Raji (cell line): ENCODE data around the gene TM4SF20.

Experiments
- POLR2A ChIP-seq: IDR thresholded peaks from 2 replicates; pipeline ENCODE4 v1.6.1; 2011; ENCODE audit warnings: low read depth, low read length, control low read depth; ENCODE audit not compliant: insufficient read depth

The TM4SF20 gene

GRCh38 chr2:227348324-227348723 lies 30.8 kb downstream of the TM4SF20 start:
- no peak for TF ChIP-seq POLR2A

DNA sequence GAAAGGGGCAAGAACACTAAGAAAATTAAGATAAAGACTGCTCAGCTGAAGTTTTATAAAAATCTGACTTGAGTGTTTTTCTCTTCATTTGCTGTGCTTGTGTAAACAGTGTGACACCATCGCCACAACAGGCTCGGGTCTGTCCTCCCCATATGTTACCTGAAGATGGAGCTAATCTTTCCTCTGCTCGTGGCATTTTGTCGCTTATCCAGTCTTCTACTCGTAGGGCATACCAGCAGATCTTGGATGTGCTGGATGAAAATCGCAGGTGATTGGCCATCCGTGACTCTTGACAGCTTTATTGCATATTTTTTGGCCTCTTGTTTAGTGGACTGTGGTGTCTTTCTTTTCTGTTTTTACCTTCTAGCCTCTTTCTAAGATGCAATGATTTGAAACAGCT lies 32.0 kb downstream of the TM4SF20 start:
- TF ChIP-seq POLR2A = no peak

GRCh38 chr2:227344231-227344630 lies 34.9 kb downstream of the TM4SF20 start:
- no peak for TF ChIP-seq POLR2A

GRCh38 chr2:227341553-227341952 lies 37.6 kb downstream of the TM4SF20 start:
- no peak for TF ChIP-seq POLR2A

DNA sequence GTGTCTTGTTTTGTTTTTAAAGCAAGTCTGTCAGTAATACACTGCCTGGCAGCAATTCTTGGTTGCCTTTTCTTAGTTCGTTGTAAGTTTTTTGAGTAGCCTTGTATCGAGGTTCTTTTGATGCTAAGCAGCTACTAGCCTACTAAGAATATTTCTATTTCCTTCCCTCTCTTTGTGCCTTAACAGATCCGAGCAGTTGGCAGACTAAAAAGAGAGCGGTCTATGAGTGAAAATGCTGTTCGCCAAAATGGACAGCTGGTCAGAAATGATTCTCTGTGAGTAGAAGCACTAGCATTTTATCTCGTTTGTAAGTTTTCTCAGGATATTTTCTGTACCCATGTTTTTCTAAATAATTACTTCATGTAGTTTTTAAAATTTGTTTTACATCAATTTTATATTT lies 39.0 kb downstream of the TM4SF20 start:
- TF ChIP-seq POLR2A = no peak

DNA sequence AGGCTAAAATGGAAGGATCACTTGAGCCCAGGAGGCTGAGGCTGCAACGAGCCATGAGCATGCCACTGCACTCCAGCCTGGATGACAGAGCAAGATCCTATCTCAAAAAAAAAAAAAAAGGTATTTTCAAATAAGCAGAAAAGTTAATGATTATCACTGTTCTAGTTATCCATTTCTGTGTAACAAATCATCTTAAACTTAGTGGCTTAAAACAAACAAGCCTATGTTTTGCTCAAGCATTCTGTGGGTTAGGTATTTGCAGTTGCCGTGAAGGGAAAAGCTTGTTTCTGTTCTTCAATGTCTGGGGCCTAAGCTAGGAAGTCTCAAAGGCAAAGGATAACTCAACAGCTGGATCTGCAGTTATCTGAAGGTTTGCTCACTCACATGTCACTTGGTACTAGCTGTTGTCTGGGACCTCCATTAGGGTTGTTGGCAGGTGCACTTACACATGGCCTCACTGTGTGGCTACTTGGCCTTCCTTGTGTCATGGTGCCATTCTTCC lies 40.0 kb downstream of the TM4SF20 start:
- no peak for TF ChIP-seq POLR2A

DNA sequence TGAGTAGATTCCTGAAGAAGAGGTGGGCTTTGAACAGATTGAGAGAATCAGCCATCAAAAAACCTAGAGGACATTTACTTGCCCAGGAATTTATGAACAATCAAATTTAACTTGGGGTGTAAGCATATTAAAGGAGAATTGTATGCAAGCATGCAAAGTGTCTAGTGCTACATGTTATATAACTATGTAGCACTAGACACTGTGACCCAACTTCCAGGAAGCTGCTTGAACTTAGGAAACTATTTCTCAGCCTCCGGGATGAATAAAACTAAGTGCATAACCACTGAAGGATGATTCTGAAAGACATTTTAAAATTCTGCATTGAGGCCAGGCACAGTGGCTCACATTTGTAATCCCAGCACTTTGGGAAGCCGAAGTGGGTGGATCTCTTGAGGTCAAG lies 41.7 kb downstream of the TM4SF20 start:
- TF ChIP-seq POLR2A = no peak

DNA sequence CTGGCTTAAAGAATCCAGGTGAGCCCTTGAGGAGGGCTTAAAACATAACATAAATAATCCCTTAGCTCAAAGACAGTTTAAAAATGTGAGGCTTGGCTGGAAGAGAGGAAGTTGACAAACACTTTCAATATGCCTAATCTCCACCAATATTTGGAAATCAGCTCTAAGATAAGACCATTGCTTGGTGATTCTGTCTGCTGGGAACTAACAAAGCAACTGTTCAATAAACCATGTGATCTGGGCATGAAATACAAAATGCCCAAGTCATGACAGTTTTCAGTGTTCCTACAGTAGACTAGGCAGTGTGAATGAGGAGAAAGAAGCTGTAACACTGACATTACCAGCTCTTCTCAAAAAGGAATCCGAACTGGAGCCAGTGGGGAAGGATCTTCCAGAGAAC lies 43.4 kb downstream of the TM4SF20 start:
- TF ChIP-seq POLR2A = no peak

- TF ChIP-seq POLR2A = no peak
These were observed 52.3 kb downstream of the TM4SF20 start for GRCh38 chr2:227326783-227327182.

- no peak for TF ChIP-seq POLR2A
These were observed 53.3 kb downstream of the TM4SF20 start for GRCh38 chr2:227325839-227326195.

DNA sequence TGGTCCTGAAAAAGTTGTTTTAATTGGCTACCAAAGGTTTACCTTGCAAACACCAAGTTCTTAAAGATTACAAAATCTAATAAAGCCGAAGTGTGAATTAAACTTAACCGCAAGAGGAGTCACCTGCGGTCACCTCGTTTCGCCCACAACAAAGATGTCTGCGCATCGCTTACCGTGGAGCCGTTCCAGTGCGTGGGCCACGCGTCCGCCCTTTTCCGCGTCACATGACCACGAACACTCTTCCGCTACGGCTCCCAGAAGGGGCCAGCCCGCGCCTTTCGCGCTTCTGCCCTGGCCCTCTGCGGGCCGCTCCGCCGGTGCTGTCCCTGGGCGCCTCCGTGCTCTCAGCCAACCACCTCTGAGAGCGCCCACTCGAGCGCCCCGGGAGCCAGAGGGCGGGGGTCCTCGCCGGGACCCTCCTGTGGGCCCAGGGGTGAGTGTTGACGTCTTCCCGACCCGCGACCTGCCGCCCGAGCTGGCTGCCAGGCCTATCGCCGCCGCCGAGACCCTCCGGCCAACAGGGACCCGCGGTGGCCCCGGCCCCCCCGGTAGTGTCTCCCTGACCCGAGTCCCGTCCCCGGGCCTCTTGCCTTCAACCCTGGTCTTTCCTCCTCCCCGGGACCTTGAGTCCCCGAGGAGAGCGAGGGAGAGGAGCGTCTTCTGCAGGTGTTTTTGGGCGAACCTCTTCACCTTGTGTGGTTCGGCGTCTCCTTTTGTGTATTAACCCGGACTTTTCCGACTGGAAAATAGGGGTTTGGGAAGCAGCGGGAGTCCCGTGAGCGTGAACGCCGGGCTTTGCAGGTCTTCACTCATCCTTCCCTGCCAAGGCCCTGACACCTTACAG lies 53.9 kb downstream of the TM4SF20 start, which contains the start of gene MFF:
TSS of gene MFF (plus strand) at position 257 of the 844 bp plus-strand sequence. CDS start 5,415 bp downstream, outside the sequence.
- peak; percentile 86 for TF ChIP-seq POLR2A

GRCh38 chr2:227324642-227324994 lies 54.5 kb downstream of the TM4SF20 start:
- no peak for TF ChIP-seq POLR2A

DNA sequence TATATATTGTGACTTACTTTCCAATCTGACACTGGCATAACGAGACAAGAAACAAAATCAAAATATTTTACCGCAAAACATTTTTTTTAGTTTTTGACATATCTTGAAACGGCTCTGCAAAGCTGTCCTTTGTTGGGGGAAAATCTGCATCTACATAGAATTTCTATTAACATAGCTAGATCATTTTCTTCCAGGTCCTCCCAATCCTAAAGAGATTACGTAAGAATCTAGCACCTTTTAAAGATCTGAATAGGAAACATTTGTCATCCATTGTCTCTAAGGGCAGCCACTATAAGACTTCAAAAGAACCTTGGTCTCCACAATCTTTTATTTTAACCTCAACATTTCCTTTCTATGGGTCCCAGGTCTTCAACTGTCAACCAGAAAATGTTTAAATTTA lies 55.3 kb downstream of the TM4SF20 start:
- TF ChIP-seq POLR2A = no peak

- no peak for TF ChIP-seq POLR2A
These were observed 56.4 kb downstream of the TM4SF20 start for GRCh38 chr2:227322530-227323205.

GRCh38 chr2:227320305-227321094 lies 58.6 kb downstream of the TM4SF20 start:
- TF ChIP-seq POLR2A = no peak
